ENCODE results near the gene KIFAP3.
"Not testable (repeated sequence)": the region's sequence is repeated elsewhere in the genome, so short reads cannot be mapped to it uniquely, and the experiment has no call there.

Gene KIFAP3

DNA sequence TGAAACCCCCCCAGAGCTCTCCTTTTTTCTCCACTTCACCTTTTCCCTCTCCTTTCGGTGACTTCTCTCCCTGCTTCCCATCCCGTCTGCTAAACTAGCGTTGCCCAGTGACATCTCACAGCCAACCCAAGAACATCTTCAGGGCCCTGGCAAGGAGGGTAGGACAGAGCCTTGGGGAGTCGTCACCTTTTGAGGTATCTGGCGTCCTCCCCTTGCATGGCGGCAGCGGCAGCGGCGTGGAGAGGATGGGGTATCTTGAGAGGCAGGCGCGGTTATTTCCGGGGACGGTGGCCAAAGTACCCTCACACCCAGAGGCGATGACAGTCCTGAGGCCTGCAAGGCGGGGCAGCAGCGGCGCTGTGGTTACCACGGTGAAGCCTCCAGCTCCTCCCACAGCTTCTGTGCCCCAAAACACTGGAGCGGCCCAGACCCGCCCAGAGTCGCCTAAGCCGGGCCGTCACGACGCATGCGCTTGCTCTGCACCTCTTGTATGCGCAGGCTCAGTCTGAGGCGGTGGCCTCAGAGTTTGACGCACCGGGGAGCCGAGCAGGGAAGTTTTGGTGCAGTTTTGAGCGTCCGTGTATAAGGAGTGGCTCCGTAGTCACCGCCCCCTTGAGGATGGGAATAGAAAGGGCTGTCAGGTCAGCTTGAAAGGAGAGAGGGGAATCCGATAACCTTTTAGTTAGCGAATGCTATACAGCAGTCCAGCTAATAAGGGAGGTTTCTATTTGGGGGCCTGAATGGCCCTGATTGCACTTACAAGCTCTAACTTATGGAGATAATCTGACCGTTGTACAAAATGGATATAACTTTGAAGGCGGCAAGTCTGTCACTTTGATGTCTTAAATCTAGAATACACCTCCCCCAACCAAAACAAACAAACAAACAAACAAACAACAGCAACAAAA, at the start of gene KIFAP3:
TSS of gene KIFAP3 (minus strand) at position 446 of the 908 bp plus-strand sequence. CDS start at position 218, 228 bp downstream.
- DNase-seq, result peak; percentile 70 to 97 (median 92)

DNA sequence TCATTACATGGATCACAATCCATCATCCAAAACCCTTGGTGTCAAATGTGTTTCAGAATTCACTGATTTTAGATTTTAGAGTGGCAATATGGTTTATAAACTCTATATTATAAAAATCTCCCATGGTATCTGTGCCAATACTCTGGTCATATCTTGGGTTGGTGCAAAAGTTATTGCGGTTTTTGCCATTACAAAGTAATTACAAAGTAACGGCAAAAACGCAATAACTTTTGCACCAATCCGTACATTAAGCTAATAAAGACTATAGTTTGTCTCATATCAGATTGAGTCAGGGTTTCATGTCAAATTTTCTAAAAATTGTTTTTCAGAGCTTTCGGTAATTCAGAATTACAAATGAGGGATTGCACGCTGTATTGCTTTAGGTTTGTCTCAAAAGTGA, 47.9 kb upstream of the KIFAP3 start:
- no peak for DNase-seq

DNA sequence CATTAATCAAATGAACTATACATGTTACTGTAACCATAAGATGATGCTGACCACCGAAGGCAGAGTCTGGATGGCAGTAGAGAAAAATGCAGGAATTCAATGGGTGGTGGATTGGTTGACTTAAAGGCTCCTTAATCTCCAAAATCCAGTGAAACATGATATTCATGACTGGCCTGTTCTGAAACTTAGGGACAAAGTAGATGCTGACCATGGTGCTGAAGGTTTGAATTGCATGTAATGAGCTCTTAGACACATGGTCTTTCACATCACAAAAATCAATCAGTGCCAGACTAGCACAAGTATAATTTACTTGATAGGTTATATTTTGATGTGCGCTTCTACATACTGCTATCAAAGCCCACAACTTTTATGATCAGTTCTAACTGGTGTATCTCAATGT, 40.4 kb upstream of the KIFAP3 start:
- no peak for DNase-seq

DNA sequence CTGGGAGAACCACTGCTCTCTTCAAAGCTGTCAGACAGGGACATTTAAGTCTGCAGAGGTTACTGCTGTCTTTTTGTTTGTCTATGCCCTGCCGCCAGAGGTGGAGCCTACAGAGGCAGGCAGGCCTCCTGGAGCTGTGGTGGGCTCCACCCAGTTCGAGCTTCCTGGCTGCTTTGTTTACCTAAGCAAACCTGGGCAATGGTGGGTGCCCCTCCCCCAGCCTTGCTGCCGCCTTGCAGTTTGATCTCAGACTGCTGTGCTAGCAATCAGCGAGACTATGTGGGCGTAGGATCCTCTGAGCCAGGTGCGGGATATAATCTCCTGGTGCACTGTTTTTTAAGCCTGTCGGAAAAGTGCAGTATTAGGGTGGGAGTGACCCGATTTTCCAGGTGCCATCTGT, 38.6 kb upstream of the KIFAP3 start:
- not testable (repeated sequence) for DNase-seq

DNA sequence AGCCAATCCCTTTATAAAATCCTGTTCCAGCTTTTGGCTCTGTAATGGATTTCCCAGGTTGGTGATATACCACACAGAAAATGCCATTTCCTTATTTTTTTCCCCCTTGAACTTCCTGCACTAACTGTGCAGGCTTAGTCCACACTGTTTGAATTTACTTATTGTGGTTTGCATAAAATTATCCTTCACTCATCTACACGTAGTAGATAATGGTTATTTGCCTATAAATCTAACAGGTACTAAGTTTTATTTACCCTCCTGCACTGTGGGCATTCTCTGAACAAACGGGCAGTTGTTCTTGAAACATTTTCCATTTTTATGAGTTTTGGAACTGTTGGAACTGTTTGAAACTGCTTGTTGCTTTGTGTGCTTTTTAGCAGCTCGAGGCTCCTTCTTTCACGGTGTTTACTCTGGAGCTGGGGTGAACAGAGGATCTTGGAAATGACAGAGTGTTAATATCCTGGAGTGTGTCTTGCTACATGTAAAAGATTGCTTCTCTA, 23.0 kb upstream of the KIFAP3 start:
- DNase-seq, result no peak

DNA sequence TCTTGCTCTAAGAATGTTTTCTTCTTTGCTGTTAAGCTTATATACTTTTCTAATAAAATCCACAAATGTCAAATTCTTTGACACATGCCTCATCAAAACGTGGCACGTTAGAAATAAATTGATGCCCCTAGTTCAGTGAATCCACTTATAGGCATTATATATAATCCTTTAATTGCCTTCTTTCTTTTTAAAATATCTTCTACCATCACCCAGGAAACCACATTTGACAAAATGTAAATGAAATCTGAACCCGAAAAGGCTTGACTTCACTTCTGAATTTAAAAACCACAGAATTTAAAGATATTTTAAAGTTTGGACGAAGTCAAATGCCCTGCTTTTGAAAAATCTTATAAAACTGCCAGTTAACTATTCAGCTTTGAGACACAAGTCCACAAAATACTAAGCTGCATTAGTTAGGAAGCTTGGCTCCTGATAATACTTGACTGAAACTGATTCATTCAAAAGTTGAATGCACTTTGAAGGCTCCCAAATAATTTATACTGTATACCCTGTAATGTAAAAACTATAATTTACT, 22.4 kb upstream of the KIFAP3 start:
- no peak for DNase-seq

DNA sequence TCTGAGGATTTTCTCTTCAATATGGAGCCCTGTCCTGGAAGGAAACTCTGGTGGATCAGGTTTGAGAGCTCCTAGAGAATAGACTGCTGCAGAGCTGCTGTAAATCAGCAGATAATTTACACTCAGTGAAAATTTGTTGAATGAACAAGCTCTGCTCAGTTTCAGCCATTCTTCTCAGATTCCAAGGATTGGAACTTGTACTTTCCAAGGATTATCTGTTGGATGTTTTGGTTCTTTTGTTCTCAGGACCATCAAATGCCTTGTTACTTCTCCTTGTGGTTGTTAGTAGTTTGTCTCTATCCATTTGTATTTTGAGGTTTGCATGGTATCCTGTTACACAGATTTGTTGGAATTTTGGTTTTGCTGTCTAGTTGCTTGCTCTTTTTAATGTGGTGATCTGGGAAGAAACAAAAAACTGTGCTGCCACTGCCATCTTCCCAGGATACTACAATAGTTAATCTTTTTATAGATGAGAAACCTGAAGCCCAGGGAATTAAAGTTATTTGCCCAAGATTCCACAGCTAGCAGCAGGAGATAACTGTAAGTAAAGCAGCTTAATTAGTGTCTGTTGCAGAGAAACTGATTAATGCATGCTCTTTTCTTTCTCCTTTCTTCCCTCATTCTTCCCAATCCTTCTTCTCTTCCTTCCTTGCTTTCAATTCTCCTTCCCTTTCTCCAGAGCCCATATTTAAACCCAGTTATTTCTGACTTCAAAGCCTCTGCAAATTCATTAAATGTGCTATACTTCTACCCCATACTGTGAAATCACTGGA, 21.7 kb upstream of the KIFAP3 start:
- DNase-seq, result no peak

DNA sequence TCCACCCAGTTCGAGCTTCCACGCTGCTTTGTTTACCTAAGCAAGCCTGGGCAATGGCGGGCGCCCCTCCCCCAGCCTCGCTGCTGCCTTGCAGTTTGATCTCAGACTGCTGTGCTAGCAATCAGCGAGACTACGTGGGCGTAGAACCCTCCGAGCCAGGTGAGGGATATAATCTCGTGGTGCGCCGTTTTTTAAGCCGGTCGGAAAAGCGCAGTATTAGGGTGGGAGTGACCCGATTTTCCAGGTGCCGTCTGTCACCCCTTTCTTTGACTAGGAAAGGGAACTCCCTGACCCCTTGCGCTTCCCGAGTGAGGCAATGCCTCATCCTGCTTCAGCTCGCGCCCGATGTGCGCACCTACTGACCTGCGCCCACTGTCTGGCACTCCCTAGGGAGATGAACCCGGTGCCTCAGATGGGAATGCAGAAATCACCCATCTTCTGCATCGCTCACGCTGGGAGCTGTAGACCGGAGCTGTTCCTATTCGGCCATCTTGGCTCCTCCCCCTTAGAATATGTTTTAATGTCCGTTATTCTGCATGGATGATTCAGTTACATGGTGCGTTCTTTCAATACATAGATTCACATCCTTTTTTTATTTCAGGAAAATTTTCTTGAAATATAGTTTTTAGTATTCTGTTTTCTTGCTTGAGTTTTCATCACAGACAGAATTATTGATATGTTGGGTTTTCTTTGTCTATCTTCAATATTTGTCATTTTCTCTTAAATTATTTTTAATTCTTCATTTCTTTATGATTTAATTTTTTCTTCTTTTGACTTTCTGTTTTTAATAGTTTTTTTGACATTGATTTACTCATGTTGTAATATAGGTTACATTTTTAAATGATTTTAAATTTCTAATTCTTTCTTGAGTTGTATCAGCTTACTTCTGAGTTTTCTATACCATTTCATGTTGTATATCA, 20.5 kb upstream of the KIFAP3 start:
- DNase-seq, result not testable (repeated sequence)

DNA sequence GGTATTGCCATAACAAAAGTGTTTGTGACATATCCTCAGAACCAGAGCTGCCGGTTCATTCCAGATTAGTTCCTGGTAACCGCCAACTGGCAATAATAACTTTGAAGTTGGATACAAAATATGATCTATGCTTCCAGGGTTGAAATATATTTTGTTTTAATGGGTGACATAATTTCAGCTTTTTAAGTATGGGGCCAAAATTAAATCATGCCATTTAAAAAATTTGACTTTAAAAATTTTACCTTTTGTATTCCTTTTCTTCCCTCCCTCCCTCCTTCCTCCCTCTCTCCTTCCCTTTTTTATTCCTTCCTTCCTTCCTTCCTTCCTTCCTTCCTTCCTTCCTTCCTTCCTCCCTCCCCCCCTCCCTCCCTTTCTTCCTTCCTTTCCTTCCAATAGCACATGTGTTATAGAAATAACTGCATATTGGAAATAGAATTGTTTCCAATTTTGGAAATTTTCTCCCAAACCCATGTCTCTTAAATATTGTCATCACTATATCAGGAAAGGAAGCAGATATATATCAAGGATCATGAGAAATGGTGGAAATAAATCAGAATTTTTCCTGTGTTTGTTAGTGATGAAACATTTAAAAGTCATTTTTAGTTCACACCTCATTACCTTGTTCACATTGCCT, 12.0 kb upstream of the KIFAP3 start:
- DNase-seq, result no peak

DNA sequence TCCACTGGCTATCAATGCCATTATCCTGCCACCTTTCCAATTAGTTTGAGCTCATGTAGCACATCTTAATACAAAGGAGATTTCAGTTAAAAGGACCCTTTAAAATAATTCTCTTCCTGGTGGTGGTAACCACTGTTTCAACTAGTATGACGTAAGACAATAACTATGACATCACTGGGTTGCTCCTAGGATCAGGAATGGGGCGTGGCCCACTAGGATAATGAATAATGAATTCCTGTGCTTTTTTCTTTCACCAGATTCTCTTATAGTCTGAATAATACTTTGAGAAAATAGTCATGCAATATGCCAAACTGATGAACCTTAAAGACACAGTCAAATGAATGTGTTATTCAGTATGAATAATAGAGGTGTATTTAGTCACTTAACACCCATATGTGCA, 10.6 kb upstream of the KIFAP3 start:
- no peak for DNase-seq

DNA sequence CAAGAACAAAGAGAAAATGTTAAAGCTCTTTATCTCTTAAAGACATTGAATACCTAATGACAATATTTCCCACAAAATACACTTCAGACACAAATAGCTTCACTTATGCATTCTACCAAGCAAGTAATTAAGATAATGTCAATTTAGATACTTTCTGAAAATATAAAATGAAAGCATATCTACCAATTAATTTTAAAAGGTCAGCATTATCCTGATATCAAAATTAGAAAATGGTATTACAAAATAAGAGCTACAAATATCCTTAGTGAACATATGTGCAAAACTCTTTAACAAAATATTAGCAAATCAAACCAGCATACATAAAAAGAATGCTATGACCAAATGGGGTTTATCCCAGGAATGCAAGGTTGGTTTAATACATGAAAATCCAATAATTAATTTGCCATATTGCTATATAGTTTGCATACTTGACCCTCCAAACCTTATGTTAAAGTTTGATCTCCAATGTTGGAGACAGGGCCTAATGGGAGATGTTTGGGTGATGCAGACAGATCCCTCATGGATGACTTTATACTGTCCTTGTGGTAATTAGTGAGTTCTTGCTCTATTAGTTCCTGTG, 4.2 kb upstream of the KIFAP3 start:
- DNase-seq, result no peak

DNA sequence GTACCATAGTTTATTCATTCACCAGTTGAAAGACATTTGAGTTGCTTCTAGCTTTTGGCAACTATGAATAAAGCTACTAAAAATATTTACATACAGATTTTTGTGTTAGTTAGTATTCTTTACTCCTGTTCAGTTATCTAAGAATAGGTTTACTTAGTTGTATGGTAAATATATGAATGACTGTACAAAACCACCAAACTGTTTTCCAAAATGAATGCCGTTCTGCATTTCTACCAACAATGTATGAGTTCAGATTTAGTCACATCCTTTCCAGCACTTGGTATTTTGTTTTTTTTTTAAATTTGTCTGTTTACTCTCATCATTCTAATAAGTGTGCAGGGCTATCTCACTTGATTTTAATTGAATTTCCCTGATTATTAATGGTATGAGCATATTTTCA, 3.4 kb upstream of the KIFAP3 start:
- DNase-seq, result no peak

DNA sequence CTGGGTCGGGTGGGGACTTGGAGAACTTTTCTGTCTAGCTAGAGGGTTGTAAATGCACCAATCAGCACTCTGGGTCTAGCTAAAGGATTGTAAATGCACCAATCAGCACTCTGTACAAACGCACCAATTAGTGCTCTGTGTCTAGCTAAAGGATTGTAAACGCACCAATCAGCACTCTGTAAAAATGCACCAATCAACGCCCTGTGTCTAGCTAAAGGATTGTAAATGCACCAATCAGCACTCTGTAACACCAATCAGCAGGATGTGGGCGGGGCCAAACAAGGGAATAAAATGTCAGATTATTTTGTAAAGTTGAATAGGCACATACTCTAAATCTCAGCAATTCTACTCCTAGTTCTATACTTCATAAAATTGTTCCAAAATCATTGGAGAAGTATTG, 2.5 kb upstream of the KIFAP3 start:
- not testable (repeated sequence) for DNase-seq

DNA sequence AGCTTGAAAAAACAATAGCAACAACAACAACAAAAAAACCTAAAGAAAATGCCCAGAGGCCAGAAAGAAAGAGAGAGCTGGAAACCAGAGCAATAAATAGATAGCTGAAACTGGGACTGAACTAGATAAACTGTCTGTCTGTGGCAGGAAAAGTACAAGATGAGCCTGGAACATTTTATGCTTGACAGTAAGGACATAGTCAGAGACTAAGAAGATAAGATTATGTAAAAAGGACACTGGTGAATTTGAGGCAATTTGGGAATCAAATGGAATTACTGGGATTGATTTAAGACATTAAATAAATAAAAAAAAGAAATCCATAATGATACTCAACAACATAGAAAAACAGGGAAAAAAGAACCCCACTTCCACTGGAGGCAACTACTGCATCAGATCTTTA, 1.7 kb upstream of the KIFAP3 start:
- DNase-seq, result no peak

DNA sequence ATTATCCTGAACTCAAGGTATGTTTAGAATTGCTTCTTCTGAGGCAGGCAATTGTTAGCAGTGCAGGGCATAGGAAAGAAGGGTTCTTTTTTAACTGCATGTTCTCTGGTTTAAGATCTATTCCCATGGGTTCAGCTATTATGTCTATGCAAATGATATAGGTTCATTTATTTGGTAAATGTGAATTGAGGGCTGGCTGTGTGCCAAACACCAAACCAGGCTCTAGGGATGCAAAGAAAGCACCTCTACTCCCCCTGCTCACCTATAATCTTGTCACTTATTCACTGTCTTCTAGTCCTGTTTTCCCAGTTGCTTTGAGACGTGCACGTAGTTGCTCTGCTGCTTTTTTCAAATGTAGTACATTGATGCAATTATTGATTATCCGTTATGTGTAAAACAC, 691 bp upstream of the KIFAP3 start:
- peak in 4 of 51 donors; percentile 0 to 13 (median 0) for DNase-seq

DNA sequence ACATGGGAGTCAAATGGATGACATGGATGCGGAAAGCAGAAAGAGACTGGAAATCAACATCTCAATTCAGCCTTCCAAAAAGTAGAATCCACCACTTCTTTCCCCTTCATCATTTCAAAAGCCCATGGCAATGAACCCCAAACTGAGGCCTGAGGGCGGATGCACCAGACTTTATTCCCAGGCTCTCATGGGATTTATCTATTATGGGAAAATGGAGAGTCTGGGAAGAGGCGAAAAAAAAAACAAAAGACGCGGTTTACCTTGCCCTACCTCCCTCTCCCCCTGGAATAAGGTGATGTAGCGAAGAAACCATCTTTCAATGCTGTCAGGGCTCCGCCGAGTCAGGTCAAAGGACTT, 624 bp downstream of the KIFAP3 start:
- no peak for DNase-seq

DNA sequence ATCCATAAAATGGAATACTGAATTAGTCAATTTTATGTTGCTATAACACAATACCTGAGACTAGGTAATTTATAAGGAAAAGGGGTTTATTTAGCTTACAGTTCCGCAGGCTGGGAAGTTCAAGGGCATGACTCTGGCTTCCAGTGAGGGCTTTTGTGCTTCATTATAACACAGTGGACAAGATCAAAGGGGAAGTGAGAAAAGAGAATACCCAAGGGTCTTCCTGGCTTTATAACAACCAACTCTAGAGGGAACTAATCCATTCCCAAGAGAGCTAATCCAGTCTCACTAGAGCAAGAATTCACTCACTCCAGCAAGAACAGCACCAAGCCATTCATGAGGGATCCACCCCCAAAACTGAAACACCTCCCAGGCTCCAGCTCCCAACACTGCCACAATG, 3.1 kb downstream of the KIFAP3 start:
- no peak for DNase-seq

DNA sequence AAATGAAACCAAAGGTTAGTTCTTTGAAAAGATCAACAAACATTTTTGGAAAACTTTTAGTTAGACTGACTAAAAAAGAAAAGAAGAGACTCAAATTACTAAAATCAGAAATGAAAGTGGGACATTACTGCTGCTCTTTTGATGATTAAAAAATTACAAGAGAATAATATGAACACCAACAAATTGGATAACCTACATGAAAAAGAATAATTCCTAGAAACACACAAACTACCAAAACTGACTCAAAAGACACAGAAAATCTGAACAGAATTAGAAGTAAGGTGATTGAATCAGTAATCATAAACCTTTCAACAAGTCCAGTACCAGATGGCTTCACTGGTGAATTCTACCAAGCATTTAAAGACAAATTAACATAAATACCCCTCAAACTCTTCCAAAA, 5.6 kb downstream of the KIFAP3 start:
- DNase-seq, result no peak

DNA sequence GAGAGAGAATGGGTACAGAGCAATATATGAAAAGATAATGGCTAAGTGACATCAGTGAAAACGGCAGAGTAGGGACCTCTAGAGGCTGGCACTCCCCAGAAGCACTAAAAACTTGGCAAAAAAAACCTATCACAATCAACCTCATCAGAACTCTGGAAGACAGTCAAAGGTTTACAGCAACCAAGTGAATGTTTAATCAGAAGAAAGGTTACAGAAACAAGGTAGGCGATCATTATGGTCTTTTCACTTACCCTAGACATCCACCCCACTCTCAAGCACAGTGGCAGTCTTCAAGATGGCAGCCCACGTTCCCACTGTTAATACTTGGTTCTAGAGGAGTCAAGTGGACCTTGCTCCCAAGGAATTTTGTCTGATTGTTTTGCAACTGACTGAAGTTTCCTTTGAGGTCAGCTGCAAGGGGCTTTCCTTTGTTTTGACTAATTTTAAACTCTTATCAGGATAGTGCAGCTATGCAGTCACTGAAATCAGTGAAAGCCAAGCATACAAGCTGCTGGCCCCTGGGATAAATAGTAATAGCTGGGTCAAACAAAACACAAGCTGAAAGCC, 7.2 kb downstream of the KIFAP3 start:
- no peak for DNase-seq

DNA sequence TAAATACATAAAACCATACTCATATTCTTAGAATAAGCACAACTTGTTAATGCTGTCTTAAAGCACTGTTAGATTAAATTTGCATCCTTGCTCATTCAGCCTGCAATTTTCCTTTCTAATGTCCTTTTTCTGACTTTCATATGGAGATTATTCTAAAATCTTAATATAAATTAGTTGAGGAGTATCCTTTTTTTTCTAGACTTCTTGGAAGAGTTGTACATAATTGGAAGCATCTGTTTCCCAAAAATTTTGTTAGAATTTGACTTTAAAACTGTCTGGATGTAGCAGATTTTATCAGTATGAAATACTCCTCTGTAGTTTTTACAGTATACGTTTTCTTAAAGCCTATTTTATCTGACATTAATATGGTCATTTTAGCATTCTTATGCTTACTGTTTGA, 9.7 kb downstream of the KIFAP3 start:
- DNase-seq, result no peak

All from hypothalamus (tissue), 51 donors.